ENCODE results near the gene EIF3A.

DNA sequence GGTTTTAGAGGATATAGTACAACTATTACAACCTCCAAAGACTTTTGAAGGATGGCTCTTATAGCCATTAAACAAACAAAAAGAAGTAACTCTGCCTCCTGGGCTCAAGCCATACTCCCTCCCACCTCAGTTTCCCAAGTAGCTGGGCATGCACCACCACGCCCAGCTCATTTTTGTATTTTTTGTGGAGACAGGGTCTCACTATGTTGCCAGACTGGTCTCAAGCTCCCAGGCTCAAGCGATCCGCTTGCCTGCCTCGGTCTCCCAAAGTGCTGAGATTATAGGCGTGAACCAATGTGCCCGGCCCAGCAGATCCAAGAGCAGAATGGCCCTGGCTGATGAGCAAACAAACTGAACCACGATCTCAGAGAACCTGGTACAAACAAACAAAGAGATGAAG lies 35.1 kb downstream of the EIF3A start:
- TF ChIP-seq, protein P1, sequence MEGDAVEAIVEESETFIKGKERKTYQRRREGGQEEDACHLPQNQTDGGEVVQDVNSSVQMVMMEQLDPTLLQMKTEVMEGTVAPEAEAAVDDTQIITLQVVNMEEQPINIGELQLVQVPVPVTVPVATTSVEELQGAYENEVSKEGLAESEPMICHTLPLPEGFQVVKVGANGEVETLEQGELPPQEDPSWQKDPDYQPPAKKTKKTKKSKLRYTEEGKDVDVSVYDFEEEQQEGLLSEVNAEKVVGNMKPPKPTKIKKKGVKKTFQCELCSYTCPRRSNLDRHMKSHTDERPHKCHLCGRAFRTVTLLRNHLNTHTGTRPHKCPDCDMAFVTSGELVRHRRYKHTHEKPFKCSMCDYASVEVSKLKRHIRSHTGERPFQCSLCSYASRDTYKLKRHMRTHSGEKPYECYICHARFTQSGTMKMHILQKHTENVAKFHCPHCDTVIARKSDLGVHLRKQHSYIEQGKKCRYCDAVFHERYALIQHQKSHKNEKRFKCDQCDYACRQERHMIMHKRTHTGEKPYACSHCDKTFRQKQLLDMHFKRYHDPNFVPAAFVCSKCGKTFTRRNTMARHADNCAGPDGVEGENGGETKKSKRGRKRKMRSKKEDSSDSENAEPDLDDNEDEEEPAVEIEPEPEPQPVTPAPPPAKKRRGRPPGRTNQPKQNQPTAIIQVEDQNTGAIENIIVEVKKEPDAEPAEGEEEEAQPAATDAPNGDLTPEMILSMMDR (IDR thresholded peaks at IDR 0.05) = no peak
- TF ChIP-seq POLR2A (IDR thresholded peaks at IDR 0.05) (no peak), EP300 (IDR thresholded peaks at IDR 0.05) (no peak), POLR2AphosphoS5 (IDR thresholded peaks at IDR 0.05) (no peak)
